ENCODE results near the gene OR2A2. TPM values are rescaled to one million over a fixed set of nuclear protein-coding genes. Genes with fewer than 3 reads are reported as not detected.

Gene OR2A2
- total RNA-seq, 2 experiments from 2014 or later = not detected

DNA sequence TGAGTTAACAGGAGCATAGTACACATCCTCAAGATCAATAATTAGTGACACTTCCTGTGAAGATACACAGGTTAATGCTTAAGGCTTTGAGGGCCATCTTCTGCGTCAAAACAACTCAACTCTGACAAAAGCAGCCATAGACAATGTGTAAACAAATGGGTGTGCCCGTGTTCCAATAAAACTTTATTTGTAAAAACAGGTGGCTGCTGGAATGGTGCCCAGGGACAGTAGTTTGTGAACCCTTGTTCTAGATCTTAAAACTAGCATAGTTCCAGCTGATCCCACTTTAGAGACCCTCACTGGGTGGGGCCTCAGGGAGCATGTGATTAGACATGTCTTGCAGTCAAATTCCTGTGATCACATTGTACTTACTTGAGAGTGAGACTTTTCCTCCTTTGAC, 21.3 kb downstream of the OR2A2 start:
- TF ChIP-seq, protein P1, sequence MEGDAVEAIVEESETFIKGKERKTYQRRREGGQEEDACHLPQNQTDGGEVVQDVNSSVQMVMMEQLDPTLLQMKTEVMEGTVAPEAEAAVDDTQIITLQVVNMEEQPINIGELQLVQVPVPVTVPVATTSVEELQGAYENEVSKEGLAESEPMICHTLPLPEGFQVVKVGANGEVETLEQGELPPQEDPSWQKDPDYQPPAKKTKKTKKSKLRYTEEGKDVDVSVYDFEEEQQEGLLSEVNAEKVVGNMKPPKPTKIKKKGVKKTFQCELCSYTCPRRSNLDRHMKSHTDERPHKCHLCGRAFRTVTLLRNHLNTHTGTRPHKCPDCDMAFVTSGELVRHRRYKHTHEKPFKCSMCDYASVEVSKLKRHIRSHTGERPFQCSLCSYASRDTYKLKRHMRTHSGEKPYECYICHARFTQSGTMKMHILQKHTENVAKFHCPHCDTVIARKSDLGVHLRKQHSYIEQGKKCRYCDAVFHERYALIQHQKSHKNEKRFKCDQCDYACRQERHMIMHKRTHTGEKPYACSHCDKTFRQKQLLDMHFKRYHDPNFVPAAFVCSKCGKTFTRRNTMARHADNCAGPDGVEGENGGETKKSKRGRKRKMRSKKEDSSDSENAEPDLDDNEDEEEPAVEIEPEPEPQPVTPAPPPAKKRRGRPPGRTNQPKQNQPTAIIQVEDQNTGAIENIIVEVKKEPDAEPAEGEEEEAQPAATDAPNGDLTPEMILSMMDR (IDR thresholded peaks at IDR 0.05) = no peak
- H3K9me3 ChIP-seq (ENCODE audit: control insufficient read depth in 1 of 2, insufficient read depth in 1 of 2, low read length in 2 of 2) = no peaks in the 10 kb centered on the region
- no peaks in the 10 kb centered on the region for H3K36me3 ChIP-seq (ENCODE audit: insufficient read depth, low read length)
- intact Hi-C loops (cut with DNase I, micrococcal nuclease) = no loop called here
- no peak overlapping the region for H3K27ac Mint-ChIP-seq
- H3K27me3 ChIP-seq (ENCODE audit: control insufficient read depth in 1 of 2, insufficient read depth in 2 of 2, low read length in 2 of 2) = no peaks in the 10 kb centered on the region
- no peak overlapping the region for H3K27ac ChIP-seq (ENCODE audit: low read depth in 1 of 2, low read length in 2 of 2)
- H3K4me1 Mint-ChIP-seq (ENCODE audit: low read depth) = no peaks in the 10 kb centered on the region
- no peak for ATAC-seq (ENCODE audit: poor library complexity)
- ChIA-PET CTCF (no interaction called here), POLR2A (no interaction called here)
- no peak overlapping the region for H3K4me3 Mint-ChIP-seq
- H3K27me3 Mint-ChIP-seq = peaks cover 4% of the 10 kb centered on the region
- DNase-seq = no peak
- H3K36me3 Mint-ChIP-seq (ENCODE audit: low read depth) = no peaks in the 10 kb centered on the region
- H3K4me1 ChIP-seq (ENCODE audit: insufficient read depth, low read length) = no peaks in the 10 kb centered on the region
- H3K9me3 Mint-ChIP-seq = no peaks in the 10 kb centered on the region
- H3K4me3 ChIP-seq (ENCODE audit: low read length) = no peak overlapping the region

DNA sequence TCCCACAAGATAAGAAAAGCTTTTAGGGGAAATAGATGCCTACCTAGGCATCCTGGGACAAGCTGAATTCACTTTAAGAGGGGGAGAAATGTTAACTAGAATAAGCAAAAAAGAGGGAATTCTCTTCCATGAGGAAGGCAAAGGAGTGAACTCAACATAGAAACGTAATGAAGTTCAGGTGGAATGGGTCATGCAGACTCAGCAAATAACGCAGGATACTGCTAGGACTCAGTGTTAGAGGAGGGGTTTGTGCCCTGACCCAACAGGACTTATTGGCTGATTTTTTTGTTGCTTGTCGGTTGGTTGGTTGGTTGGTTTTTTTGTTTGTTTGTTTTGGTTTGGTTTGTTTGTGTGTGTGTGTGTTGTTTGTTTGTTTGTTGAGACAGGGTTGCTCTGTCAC, 22.9 kb downstream of the OR2A2 start:
- H3K4me3 Mint-ChIP-seq = no peak overlapping the region
- no peaks in the 10 kb centered on the region for H3K27me3 ChIP-seq (ENCODE audit: control insufficient read depth in 1 of 2, insufficient read depth in 2 of 2, low read length in 2 of 2)
- POLR2A ChIA-PET = no interaction called here
- no peak overlapping the region for H3K4me3 ChIP-seq (ENCODE audit: low read length)
- H3K9me3 ChIP-seq (ENCODE audit: control insufficient read depth in 1 of 2, insufficient read depth in 1 of 2, low read length in 2 of 2) = no peaks in the 10 kb centered on the region
- peaks cover 4% of the 10 kb centered on the region for H3K27me3 Mint-ChIP-seq
- H3K27ac Mint-ChIP-seq = no peak overlapping the region
- H3K27ac ChIP-seq (ENCODE audit: low read depth in 1 of 2, low read length in 2 of 2) = no peak overlapping the region
- no peaks in the 10 kb centered on the region for H3K4me1 ChIP-seq (ENCODE audit: insufficient read depth, low read length)
- no peak for ATAC-seq (ENCODE audit: poor library complexity)
- CTCF ChIA-PET = no interaction called here
- no peaks in the 10 kb centered on the region for H3K4me1 Mint-ChIP-seq (ENCODE audit: low read depth)
- intact Hi-C loops (cut with DNase I, micrococcal nuclease) = no loop called here
- no peaks in the 10 kb centered on the region for H3K36me3 Mint-ChIP-seq (ENCODE audit: low read depth)
- no peak for DNase-seq
- H3K36me3 ChIP-seq (ENCODE audit: insufficient read depth, low read length) = no peaks in the 10 kb centered on the region
- no peaks in the 10 kb centered on the region for H3K9me3 Mint-ChIP-seq
- TF ChIP-seq, protein P1 (IDR thresholded peaks at IDR 0.05) = no peak

DNA sequence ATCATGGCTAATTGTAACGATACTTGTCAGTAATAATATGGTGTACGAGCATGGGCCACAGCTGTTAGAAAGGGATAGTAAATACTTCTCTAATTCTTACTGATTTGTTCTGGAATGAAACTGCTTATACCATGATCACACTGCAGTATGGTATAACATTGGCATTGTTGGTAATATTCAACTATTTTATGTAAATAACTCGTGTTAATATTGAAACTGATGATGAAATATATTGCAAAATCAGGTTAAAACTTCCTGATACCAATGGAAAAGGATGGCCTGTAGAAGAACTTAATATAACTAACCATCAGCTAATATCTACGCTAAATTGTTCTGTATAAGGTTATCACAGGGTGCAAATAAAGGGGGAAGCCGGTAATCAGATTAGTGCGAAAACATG, 23.9 kb downstream of the OR2A2 start:
- H3K4me3 ChIP-seq (ENCODE audit: low read length) = no peak overlapping the region
- H3K27me3 Mint-ChIP-seq = peaks cover 4% of the 10 kb centered on the region
- no peak overlapping the region for H3K27ac ChIP-seq (ENCODE audit: low read depth in 1 of 2, low read length in 2 of 2)
- no peaks in the 10 kb centered on the region for H3K4me1 Mint-ChIP-seq (ENCODE audit: low read depth)
- no peak overlapping the region for H3K4me3 Mint-ChIP-seq
- TF ChIP-seq, protein P1 (IDR thresholded peaks at IDR 0.05) = no peak
- H3K9me3 Mint-ChIP-seq = no peaks in the 10 kb centered on the region
- no peak for ATAC-seq (ENCODE audit: poor library complexity)
- H3K27ac Mint-ChIP-seq = no peak overlapping the region
- H3K36me3 Mint-ChIP-seq (ENCODE audit: low read depth) = no peaks in the 10 kb centered on the region
- H3K36me3 ChIP-seq (ENCODE audit: insufficient read depth, low read length) = no peaks in the 10 kb centered on the region
- no peaks in the 10 kb centered on the region for H3K9me3 ChIP-seq (ENCODE audit: control insufficient read depth in 1 of 2, insufficient read depth in 1 of 2, low read length in 2 of 2)
- ChIA-PET CTCF (no interaction called here), POLR2A (no interaction called here)
- H3K4me1 ChIP-seq (ENCODE audit: insufficient read depth, low read length) = no peaks in the 10 kb centered on the region
- no peak for DNase-seq
- intact Hi-C loops (cut with DNase I, micrococcal nuclease) = no loop called here
- no peaks in the 10 kb centered on the region for H3K27me3 ChIP-seq (ENCODE audit: control insufficient read depth in 1 of 2, insufficient read depth in 2 of 2, low read length in 2 of 2)
